ENCODE results near the gene HRG.
"Not testable (repeated sequence)": the region's sequence is repeated elsewhere in the genome, so short reads cannot be mapped to it uniquely, and the experiment has no call there.

HRG gene

DNA sequence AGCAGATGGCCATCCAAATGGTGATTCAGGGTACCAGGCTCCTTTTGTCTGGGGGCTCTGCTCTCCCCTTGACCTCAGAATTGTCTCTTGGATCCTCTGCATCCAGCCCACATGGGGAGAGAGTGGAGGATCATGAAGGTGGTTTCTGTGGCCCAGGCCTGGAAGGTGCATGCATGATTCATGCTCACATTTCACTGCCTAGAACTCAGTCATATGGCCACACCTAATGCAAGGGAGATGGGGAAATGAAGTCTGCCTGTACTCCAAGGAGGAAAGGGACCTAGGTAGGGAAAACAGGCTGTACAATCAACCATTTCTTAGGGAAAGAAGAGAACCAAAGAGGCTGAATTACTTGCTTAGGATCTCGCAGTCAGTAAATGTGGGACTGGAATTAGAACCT, 15.1 kb downstream of the HRG start:
- Histone ChIP-seq H3K79me2 (ENCODE audit: control insufficient read depth, low read length) (no peaks in the 10 kb centered on the region), H3K4me3 (ENCODE audit: low read length) (no peak overlapping the region), H3K27me3 (ENCODE audit: control insufficient read depth, low read length) (peaks cover 11% of the 10 kb centered on the region), H3K9me3 (ENCODE audit: control insufficient read depth, insufficient read depth, low read length) (peaks cover 4% of the 10 kb centered on the region; the same call in 1 of the 2 replicates), H3K9me2 (replicated peaks; ENCODE audit: control insufficient read depth, low read length) (no peaks in the 10 kb centered on the region), H3F3A (ENCODE audit: control insufficient read depth, insufficient read depth) (no peaks in the 10 kb centered on the region), H3K27ac (ENCODE audit: low read depth, low read length) (no peak overlapping the region), H4K20me1 (ENCODE audit: control insufficient read depth, insufficient read depth, low read depth, low read length) (no peaks in the 10 kb centered on the region), H3K4me1 (ENCODE audit: control insufficient read depth, low read length) (no peaks in the 10 kb centered on the region), H3K36me3 (ENCODE audit: control insufficient read depth, low read length) (no peaks in the 10 kb centered on the region), H3K4me2 (ENCODE audit: low read length) (no peak overlapping the region)
- TF ChIP-seq, protein P1, sequence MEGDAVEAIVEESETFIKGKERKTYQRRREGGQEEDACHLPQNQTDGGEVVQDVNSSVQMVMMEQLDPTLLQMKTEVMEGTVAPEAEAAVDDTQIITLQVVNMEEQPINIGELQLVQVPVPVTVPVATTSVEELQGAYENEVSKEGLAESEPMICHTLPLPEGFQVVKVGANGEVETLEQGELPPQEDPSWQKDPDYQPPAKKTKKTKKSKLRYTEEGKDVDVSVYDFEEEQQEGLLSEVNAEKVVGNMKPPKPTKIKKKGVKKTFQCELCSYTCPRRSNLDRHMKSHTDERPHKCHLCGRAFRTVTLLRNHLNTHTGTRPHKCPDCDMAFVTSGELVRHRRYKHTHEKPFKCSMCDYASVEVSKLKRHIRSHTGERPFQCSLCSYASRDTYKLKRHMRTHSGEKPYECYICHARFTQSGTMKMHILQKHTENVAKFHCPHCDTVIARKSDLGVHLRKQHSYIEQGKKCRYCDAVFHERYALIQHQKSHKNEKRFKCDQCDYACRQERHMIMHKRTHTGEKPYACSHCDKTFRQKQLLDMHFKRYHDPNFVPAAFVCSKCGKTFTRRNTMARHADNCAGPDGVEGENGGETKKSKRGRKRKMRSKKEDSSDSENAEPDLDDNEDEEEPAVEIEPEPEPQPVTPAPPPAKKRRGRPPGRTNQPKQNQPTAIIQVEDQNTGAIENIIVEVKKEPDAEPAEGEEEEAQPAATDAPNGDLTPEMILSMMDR (IDR thresholded peaks at IDR 0.05; ENCODE audit: low read depth, low read length, poor library complexity, severe bottlenecking): no peak
- TF ChIP-seq EZH2phosphoT487 (IDR thresholded peaks at IDR 0.05; ENCODE audit: borderline replicate concordance, low read length): no peak

DNA sequence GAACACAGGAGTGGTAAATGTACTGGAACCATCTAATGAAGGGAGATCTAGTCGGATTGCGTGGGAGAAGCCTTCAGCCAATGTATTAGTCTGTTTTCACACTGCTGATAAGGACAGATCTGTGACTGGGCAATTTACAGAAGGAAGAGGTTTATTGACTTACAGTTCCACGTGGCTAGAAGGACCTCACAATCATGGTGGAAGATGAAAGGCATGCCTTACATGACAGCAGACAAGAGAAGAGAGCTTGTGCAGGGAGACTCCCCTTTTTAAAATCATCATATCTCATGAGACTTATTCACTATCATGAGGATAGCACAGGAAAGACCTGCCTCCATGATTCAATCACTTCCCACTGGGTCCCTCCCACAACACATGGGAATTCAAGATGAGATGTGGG, 17.0 kb downstream of the HRG start:
- no peaks in the 10 kb centered on the region for H3K36me3 ChIP-seq (ENCODE audit: control insufficient read depth, low read length)
- no peak for TF ChIP-seq EZH2phosphoT487 (IDR thresholded peaks at IDR 0.05; ENCODE audit: borderline replicate concordance, low read length)
- TF ChIP-seq, protein P1 (IDR thresholded peaks at IDR 0.05; ENCODE audit: low read depth, low read length, poor library complexity, severe bottlenecking): no peak
- peaks cover 8% of the 10 kb centered on the region for H3K27me3 ChIP-seq (ENCODE audit: control insufficient read depth, low read length)
- H4K20me1 ChIP-seq (ENCODE audit: control insufficient read depth, insufficient read depth, low read depth, low read length): no peaks in the 10 kb centered on the region
- no peaks in the 10 kb centered on the region for H3K4me1 ChIP-seq (ENCODE audit: control insufficient read depth, low read length)
- H3K4me3 ChIP-seq (ENCODE audit: low read length): no peak overlapping the region
- no peaks in the 10 kb centered on the region for H3F3A ChIP-seq (ENCODE audit: control insufficient read depth, insufficient read depth)
- H3K27ac ChIP-seq (ENCODE audit: low read depth, low read length): no peak overlapping the region
- peaks cover 8% of the 10 kb centered on the region for H3K9me3 ChIP-seq (ENCODE audit: control insufficient read depth, insufficient read depth, low read length)
- no peaks in the 10 kb centered on the region for H3K79me2 ChIP-seq (ENCODE audit: control insufficient read depth, low read length)
- no peaks in the 10 kb centered on the region for H3K9me2 ChIP-seq (replicated peaks; ENCODE audit: control insufficient read depth, low read length)
- H3K4me2 ChIP-seq (ENCODE audit: low read length): no peak overlapping the region

DNA sequence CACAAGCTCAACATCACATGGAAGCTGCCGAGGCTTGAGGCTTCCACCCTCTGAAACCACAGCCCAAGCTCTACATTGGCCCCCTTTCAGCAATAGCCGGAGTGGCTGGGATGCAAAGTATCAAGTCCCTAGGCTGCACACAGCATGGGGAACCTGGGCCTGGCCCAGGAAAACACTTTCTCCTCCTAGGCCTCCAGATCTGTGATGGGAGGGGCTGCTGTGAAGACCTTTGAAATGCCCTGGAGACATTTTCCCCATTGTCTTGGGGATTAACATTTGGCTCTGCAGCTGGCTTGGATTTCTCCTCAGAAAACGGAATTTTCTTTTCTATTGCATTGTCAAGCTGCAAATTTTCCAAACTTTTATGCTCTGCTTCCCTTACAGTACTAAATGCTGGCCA, 18.2 kb downstream of the HRG start:
- Histone ChIP-seq H3K4me1 (ENCODE audit: control insufficient read depth, low read length) (no peaks in the 10 kb centered on the region), H4K20me1 (ENCODE audit: control insufficient read depth, insufficient read depth, low read depth, low read length) (no peaks in the 10 kb centered on the region), H3K27me3 (ENCODE audit: control insufficient read depth, low read length) (peaks cover 4% of the 10 kb centered on the region; the same call in 1 of the 2 replicates), H3K9me3 (ENCODE audit: control insufficient read depth, insufficient read depth, low read length) (peaks cover 8% of the 10 kb centered on the region), H3K36me3 (ENCODE audit: control insufficient read depth, low read length) (no peaks in the 10 kb centered on the region), H3K79me2 (ENCODE audit: control insufficient read depth, low read length) (no peaks in the 10 kb centered on the region), H3K9me2 (replicated peaks; ENCODE audit: control insufficient read depth, low read length) (no peaks in the 10 kb centered on the region), H3K4me2 (ENCODE audit: low read length) (no peak overlapping the region), H3K27ac (ENCODE audit: low read depth, low read length) (no peak overlapping the region), H3F3A (ENCODE audit: control insufficient read depth, insufficient read depth) (no peaks in the 10 kb centered on the region), H3K4me3 (ENCODE audit: low read length) (no peak overlapping the region)
- TF ChIP-seq EZH2phosphoT487 (IDR thresholded peaks at IDR 0.05; ENCODE audit: borderline replicate concordance, low read length): no peak
- TF ChIP-seq, protein P1 (IDR thresholded peaks at IDR 0.05; ENCODE audit: low read depth, low read length, poor library complexity, severe bottlenecking): no peak

DNA sequence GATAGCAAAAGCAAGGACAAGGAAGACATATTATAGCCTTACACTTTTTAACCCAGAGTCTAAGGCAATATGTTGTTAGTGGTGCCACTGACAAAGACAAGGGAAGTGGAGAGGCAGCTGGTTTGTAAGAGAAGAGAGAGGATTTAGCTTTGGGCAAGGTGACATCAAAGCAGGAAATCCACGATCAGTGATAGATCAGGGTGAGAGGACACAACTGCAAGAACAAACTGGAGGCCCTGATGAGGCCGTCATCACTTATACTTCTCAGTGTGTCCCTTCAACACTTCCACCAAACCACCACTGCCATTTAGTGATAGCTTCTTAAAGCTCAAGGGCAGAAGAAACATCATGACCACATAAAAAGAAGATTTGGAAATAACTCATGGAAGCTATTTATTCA, 20.7 kb downstream of the HRG start:
- not testable (repeated sequence) for H3K27me3 ChIP-seq (ENCODE audit: control insufficient read depth, low read length); H3K4me3 ChIP-seq (ENCODE audit: low read length); H3K27ac ChIP-seq (ENCODE audit: low read depth, low read length); H3K79me2 ChIP-seq (ENCODE audit: control insufficient read depth, low read length); H4K20me1 ChIP-seq (ENCODE audit: control insufficient read depth, insufficient read depth, low read depth, low read length); H3K9me3 ChIP-seq (ENCODE audit: control insufficient read depth, insufficient read depth, low read length); H3K36me3 ChIP-seq (ENCODE audit: control insufficient read depth, low read length); H3K4me2 ChIP-seq (ENCODE audit: low read length); H3K9me2 ChIP-seq (replicated peaks; ENCODE audit: control insufficient read depth, low read length); H3F3A ChIP-seq (ENCODE audit: control insufficient read depth, insufficient read depth); H3K4me1 ChIP-seq (ENCODE audit: control insufficient read depth, low read length)

Measured in DOHH2 (cell line).